Measurements from ENCODE around the gene AHNAK.

Gene AHNAK

DNA sequence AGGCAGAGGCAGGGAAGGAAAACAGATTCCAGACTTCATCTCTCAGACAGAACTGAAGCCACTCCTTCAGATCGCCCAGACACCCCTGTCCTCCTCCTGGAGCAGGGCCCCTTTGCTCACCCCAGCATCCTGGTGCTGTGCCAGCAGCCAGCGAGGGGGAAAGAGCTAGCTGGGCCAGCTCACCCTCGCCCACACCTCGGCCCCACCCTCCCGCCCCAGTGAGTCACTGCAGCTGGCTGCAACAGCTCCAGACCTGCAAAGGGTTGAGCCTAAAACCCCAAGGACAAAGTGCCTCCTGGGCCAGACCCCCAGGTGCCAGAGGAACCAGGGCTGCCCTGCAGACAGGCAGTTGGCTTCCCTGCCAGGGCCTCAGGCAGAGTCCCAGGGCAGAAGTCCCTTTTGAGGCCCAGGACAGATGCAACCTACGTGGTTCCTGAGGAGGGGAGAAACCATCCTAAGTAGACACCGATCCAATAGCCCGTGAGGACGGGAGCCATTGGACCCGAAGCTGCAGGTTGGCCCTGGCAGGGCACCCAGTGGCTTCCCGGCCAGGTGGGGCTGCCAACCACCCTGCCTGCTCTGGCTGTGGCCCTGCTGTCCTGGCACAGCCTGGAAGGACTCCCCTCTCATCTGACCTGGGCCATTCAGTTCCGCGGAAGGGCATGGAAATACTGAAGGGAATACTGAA is 7.2 kb downstream of the AHNAK start:
- intact Hi-C loops (cut with DNase I) = no loop called here
- peak in 2 of 10 donors; percentile 75 to 81 for DNase-seq

DNA sequence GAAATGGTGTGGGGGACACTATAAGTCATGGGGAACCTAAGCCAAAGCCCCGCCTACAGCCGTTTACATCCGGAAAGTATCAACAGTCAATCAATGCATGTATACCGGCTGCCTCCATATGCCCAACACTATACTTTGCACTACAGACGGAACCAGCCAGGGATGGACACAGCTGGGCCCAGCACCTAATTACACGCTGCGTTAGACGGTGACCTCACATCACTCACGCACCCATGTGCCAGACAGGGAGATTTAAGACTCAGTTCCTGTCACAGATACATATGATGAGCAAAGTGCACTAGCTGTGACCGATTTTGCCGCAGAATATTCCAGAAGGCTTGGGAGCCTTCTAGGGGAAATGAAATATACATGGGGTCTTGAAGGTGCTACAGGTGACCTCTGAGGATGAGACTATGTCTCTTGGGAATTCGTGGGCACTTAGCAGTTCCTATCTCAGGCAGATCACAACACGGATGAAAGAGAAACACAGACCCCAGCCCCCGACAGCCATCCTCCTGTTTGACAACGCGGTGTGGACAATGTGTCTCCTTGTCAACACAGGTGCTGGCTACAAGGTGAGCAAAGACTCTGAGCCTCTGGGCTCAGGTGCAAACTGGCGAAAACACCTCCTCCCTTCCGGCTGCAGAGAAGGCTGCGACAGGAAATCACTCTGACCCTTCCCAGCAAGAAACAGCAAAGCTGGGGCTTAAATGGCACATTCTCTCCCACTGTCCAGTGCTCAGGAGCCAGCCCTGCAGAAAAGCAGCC is 8.0 kb downstream of the AHNAK start:
- DNase-seq = peak in 1 of 10 donors; percentile 53

DNA sequence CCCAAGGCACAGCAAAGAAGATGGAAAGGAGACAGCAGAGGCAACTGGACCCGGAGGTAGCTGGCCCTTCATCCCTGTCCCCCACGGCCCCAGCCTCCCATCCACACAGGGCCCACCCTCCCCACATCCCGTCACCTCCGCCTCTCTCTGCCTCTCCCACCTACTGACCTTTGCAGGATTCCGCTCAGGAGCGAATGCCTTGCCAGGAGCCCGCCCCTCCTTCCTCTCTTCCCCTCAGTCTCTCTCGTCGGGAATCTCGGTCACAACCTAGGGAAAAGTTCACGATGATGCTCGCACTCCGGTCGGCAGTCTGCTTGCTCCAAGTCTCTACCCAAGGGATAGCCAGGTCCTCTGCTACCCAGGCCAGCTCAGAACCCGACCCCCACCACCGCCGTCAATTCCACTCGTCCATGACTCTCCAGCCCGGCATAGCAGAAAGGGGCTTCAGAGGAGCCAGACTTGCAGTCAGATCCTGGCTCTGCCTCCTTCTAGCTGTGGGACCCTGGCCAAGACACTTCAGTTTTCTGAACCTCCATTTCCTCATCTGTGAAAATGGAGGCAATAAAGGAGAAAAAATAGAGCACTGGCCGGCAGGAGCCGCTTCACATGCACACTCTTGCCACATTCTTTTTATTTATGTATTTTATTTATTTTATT is 10.2 kb downstream of the AHNAK start:
- DNase-seq = peak in 2 of 10 donors; percentile 81 to 85
- intact Hi-C loops (cut with DNase I) = no loop called here

More for the DNA sequence above, 8.0 kb downstream of the AHNAK start:
- intact Hi-C loops (cut with DNase I) = no loop called here

DNA sequence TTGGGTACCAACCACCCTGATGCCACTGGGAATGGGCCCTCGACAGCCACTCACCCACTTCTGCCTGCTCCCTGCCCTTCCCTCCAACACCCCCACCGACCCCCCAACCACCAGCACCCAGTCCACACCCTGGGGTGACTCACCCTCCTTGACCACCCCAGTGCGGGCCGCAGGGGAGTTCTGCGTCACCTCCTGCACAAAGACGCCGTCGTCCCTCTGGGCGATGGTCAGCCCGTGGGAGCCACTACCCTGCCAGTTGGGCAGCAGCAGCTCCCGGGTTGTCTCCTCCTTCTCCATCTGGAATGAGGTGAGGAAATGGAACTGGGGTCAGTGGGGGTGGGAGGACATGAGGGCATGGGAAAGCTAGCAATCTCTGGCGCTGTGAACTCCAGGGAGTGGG is 10.8 kb downstream of the AHNAK start:
- DNase-seq = peak in 1 of 10 donors; percentile 83
- intact Hi-C loops (cut with DNase I) = no loop called here

DNA sequence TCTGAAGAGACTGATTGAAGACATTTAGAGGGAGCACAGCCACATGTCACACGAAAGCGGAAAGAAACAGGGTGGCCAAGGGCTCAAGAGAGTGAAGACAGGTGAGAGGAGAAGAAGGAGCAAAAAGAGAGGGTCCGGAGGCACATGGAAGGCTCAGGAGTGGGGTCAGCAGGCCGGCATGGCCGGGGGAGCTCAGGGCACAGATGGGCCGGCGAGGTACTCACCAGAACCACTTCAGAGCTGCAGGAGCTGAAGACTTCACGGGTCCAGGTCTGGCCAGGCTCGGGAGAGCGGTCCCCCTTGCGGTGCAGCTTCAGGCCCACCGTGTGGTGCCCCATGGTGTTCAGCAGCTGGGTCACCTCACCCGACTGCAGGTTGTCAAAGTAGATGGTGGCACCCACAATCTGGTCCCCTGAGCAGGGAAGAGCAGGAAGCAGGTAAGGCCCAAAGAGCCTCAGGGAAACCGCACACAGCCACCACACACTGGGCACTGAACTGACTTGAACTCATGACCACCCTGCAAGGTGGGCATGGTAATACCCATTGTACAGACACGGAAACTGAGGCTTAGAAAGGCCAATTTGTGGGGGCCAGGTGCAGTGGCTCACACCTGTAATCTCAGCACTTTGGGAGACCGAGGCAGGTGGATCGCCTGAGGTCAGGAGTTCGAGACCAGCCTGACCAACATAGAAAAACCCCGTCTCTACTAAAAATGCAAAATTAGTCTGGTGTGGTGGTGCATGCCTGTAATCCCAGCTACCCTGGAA is 11.6 kb downstream of the AHNAK start:
- no peak for DNase-seq
- intact Hi-C loops (cut with DNase I) = no loop called here

DNA sequence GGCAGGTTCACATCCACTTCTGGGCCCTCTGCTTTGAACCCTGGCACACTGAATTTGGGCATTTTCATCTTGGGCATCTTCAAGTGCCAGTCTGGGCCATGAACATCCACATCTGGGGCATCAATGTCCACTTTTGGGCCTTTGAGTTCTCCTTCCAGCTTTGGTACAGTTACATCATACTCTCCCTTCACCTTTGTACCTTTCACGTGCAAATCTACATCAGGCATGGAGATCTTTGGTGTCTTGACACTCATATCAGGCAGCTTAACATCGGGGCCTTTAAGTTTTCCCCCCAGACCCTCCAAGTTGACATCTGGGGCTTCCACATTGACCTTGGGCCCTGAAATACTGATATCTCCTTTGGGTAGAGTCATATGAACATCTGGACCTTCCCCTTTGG is 14.5 kb downstream of the AHNAK start:
- DNase-seq = no peak
- intact Hi-C loops (cut with DNase I) = no loop called here

GRCh38 chr11:62516736-62517371 is 29.8 kb downstream of the AHNAK start:
- intact Hi-C loops (cut with DNase I) = no loop called here
- no peak for DNase-seq

DNA sequence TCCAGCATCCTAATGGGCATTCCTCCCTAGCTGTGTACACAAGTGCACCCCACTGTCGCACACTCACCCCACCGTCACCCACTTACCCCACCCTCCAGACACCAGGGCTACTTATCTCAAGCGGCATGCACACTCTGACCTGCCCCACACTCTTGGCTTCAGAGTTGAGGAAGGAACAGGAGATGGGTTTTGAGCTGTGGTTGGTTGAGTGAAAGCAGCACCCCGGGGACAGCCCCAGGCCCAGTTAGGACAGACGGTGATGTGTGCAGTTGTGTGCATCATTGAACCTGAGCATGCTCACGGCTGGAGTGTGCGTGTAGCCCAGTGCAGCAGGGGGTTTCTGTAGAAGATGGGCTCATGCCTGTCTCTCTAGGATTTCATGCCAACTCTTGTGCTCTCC is 32.5 kb downstream of the AHNAK start:
- intact Hi-C loops (cut with DNase I) = no loop called here
- DNase-seq = no peak

DNA sequence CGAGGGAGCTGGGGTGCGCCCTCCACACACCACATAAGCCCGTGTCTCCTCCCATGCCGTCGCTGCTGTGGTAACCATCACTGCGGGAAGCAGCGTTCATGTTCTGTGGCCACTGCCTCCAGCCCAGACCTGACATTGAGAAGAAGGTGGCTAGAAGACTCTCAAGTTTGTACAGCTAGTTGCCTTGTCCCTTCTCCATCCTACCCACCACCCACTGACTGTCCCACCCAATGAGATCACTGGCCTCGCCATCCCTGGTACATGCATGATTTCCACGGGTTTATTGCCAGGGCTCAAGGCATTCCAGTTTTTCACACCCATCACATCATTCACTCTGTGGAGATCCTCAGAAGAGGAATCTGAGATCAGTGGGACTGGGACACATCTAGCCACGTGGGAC is 33.0 kb downstream of the AHNAK start:
- no peak for DNase-seq
- intact Hi-C loops (cut with DNase I) = no loop called here

DNA sequence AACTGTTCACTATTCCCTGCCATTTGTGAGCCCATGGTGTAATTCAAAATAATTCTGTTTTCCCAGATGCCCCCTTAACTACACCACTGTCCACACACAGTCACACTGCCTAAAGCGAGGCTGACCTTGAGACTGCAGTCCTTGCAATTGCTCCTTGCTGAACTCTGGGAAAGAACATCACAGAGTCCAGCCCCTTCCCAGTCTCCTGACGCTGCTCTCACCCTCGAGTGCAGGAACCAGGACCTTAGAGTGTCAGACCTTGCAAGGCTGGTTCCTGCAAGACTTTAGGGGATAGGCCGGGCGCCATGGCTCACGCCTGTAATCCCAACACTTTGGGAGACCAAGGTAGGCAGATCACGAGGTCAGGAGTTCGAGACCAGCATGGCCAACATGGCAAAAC is 33.6 kb downstream of the AHNAK start:
- no peak for DNase-seq
- intact Hi-C loops (cut with DNase I) = no loop called here

DNA sequence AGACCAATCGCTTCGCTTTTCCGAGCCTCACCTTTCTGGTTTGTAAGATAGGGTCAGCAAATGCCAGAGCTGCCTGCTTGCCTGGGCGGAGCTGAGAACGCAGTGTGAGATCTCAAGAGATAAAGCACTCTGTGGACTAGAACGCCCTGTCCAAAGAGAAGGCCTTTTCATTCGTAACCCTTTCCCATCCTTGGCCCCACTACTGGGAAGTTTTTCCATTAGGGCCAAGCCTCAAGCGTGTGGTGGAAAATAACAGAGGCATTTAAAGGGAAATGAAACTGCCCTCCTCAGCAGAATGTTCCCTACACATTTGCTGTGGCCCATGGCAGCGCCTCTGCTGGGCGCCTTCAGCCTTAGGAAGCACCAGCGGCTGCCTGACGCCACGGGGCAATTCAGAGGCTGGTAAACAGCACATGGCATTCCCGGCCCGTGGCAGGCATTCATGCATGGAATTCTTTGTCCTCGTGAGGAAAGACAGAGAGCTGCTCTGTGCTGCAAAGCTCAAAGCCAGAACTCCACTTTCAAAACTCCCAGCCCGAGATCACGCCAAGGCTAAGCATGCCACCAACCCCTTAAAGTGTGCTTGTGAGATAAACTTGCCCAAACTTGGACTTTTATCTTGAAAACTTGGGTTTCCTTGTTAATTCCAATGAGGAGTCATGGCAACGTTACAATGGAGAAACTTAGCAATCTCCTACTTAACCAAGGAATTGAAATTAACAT is 38.1 kb downstream of the AHNAK start:
- intact Hi-C loops (cut with DNase I) = no loop called here
- peak; percentile 61 to 96 (median 80) for DNase-seq

- intact Hi-C loops (cut with DNase I) = no loop called here
- DNase-seq = no peak
Observed at GRCh38 chr11:62507125-62507422, 39.5 kb downstream of the AHNAK start.

DNA sequence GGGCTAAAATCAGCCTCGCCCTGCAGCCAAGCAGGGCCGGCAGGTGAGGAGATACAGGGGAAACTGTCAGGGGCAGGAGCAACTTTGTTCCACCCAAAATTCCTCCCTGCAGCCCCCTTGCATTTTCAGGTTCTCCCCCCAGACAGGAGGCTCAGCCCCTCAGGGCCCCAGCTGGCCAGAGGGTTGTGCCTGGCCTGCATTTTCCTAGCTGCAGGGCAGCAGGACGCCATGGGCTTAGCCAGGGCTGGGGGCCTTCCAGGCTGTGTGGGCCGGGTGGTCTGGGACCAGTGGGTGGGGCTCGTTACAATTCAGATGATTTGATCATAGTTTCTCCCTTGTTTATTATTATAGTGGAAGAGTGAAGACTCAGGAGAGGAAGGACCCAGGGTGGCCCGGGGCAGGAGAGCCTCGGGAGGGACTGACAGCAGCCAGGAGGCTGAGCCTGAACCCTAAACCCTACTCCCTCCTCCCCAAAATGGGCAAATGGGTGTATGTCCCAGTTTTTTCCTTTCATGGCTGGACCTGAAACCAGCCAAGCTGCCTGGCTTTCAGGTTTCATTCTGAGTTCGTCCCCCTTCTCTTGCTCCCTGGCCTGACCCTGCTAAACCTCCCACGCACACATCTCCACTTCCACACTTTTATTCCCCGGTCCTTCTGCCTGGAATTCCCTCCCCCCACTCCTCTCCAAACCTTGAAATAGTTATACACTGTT is 40.0 kb downstream of the AHNAK start:
- intact Hi-C loops (cut with DNase I) = no loop called here
- DNase-seq = no peak

GRCh38 chr11:62505440-62506091 is 41.0 kb downstream of the AHNAK start:
- no peak for DNase-seq
- intact Hi-C loops (cut with DNase I) = no loop called here

- intact Hi-C loops (cut with DNase I) = no loop called here
- no peak for DNase-seq
Observed at GRCh38 chr11:62505059-62505439, 41.6 kb downstream of the AHNAK start.

- no peak for DNase-seq
- intact Hi-C loops (cut with DNase I) = no loop called here
Observed at GRCh38 chr11:62504158-62504973, 42.2 kb downstream of the AHNAK start.

- intact Hi-C loops (cut with DNase I) = no loop called here
Observed at GRCh38 chr11:62502030-62502730, 44.4 kb downstream of the AHNAK start.

More at GRCh38 chr11:62502030-62502730, 44.4 kb downstream of the AHNAK start:
- no peak for DNase-seq
